Epidermal melanocyte (primary cell): Measurements from ENCODE around the gene PARD3.

Experiments used
- DNase-seq: peaks from one replicate; pipeline ENCODE4 v3.0.0; 2011; ENCODE audit warnings: low spot score; ENCODE audit not compliant: insufficient read length

Gene PARD3

DNA sequence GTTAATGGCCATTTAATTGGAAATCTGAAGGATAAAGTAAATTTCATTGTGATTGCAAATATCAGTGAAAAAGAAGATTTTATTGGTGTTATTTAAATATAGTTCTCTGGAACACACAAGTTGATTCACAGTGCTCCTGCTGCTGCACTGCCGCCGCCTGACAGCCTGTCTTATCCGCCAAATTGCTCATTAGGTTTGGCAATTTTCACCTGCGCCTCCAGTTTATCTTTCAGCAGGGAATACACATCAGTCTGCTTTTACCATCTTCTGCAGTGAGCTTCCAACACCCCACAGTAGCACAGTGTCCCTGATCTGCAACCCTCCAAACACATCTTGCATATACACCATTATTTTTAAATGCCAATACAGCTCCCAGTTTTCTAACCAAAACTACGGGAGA lies 308.3 kb downstream of the PARD3 start:
- DNase-seq = no peak

DNA sequence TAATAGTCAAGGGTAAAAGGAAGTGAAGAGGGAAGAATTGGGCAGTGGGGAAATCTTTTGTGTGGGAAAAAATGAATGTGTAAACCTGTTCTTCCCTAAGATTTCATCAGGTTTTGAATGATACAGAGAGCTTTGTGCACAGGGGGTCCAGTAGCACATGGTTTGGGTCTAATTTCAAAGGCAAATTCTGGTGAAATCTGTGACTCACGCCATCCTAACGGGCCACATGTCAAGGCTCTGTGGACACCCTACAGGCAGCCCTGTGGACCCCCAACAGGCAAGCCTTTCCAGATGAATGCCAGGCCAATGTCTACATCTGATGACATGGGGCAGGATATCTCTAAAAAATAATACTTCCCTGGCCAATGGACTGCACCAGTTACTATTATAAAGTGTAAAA lies 309.8 kb downstream of the PARD3 start:
- DNase-seq = no peak

DNA sequence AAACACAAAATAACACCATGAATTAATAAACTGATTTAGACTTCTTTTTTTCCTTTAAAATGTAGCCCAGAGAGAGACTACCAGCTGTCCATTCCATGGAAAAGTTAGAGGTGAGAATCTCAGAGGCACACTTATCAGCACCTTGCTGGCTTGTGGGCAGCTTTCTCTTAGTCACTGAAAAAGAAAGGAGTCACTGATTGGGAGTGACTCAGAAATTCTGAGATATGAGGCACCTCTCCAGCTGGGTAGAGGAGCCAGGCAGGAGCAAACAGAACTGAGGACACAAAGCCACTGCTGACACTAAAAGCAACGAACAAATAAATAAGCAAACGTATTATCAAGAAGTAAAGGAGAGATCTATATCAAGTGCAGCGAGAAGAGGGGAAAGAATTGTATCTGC lies 310.6 kb downstream of the PARD3 start:
- no peak for DNase-seq

DNA sequence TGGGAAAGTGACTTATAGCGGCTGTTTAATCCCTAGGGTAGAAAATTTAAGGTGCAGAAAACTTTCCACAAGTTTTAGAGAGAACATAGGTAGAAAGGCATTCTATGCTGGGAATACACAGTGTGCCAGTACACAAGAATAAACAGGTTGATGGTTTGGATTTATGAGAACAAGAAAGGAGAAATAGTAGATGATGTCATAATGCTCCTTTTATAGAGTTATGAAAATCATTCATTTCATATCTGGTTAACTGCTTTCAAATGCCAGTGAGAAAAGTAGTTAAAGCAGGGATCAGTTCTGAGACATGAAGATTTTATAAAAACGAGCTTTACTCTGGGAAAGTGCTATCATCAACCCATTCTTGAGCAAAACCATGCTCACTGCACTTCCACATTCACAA lies 311.4 kb downstream of the PARD3 start:
- DNase-seq = no peak

DNA sequence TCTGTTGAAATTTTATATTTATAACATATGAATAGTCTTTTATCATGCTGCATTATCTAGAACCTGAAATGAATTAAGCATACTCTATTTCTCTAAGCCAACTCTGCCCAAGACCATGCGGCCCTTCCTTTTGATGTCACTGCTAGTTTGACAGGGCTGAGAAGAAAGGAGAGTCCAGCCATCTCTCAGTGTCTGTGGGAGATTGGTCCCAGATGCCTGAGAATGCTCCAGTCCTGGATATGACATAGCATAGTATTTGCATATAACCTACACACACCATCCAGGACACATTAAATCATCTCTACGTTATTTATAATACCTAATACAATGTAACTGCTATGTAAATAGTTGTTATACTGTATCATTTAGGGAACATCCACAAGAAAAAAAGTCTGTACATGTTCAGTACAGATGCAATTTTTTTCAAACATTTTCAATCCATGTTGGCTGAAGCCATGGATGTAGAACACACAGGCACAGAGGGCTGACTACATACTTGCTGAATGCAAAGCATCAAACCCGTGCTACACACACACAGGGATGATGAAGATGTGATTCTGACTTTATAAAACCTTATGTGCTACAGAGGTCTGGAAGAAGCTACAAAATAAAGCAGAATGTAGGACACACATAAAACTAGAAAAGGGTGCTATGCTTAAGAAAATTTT lies 315.4 kb downstream of the PARD3 start:
- no peak for DNase-seq

DNA sequence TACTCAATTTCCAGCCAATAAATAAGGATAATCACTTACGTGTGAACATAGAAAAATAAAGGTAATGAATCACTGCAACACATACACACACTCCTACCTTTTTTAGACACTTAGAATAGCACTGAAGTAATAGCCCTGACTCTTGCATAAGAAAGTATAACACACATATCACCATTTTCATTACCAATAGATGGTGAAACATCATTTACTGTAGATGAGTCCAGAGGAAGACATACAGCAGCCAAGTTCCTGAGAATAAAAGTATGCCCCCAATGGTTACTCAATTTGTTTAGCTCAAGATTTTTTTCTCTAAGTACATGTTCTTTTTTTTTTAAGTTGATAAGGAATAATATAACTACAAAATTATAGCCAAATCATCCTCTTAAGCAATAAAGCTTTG lies 316.3 kb downstream of the PARD3 start:
- no peak for DNase-seq

DNA sequence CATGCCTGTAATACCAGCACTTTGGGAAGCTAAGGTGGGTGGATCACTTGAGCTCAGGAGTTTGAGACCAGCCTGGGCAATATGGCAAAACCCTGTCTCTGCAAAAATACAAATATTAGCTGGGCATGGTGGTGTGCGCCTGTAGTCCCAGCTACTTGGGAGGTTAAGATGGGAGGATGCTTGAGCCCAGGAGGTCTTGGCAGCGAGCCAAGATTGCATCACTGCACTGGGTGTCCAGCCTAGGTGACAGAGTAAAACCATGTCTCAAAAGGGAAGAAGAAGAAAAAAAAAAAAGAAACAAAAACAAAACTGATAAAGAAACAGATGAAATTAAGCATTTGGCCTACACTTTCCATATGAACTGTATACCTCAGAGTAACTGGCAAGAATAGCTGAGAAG lies 319.2 kb downstream of the PARD3 start:
- no peak for DNase-seq

DNA sequence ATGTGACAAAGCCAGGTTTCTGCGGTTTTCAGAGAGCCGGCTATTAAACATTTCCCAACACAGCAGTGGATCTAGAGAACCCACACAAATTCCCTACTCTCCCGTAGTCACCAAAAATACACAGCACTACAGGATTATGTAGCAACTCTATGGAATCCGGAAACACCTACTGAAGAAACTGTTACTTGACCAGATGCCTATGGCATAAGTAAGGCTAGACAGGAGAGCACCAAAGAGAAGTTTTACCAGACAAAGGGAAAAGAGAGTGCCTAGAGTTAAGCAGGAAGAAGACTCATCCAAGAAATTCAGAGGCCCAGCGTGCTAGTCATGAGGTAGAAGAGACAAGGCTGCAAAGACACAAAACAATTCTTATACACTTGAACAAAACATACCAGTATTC lies 321.1 kb downstream of the PARD3 start:
- no peak for DNase-seq

DNA sequence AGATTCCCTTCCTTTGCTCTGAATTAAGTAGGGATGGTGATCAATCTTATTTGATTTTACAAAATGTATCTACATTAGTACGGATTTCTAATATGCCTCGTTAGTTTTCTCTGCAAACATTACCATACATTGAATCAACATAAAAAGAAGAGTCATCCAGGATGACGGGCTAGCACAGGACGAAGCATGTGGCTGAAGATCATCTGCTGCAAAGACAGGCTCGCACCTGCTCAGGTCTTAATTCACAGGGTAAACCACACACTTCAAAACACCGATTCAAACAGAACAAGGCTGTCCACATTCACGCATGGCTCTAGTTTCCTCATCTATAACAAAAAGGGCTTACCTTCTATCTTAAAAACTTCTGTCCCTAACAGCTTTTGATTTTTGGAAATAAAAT lies 323.0 kb downstream of the PARD3 start:
- DNase-seq = no peak

DNA sequence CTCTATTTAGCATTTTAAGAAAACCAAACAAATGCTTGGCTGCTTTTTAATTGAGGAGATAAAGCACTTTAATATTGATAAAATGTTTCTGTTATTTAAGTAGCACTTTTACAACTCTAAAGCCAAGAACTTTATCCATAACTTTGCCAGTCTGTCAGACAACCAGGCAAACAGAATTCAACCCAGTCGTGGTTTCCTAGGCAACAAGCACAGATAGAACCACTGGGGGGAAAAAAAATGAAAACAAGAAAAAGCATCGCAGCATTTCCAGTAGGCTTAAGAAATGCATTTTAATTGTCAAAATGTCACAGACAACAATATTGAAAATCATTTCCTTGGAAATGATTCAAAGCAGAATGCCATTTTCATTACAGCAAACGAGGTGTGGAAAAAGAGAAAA lies 323.4 kb downstream of the PARD3 start:
- no peak for DNase-seq

DNA sequence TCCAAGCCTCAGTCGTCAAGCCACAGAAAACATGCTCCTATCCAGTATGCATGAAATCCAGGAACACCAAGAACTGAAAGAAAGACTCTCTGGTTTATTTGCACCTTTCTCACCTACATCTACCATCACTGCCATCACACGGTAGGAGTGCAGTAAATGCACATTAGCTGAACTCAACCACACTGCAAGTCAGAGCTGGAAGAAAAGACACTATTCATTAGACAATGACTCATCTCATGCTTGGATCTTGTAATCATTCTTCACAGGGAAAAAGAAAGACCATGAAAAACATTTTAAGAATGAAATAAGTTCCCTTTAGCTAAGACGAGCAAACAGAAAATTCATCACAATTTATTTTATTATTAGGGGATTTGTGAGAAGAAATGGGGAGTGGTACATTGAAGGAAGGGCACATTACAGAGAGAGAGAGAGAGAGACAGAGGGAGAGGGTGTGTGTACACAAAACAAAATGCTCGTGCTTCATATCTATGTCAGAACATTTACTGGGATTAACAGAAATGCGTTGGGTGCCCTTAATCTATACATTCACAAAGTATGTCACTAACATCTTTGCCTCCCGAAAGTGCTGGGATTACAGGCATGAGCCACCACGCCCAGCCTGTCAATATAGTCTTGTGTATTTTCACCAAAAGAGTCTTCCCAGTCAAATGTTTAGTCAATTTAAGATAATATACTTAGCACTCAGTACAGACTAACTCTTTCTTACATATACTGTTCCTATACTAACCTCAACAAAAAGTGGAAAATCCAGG lies 324.9 kb downstream of the PARD3 start:
- peak; percentile 50 for DNase-seq

DNA sequence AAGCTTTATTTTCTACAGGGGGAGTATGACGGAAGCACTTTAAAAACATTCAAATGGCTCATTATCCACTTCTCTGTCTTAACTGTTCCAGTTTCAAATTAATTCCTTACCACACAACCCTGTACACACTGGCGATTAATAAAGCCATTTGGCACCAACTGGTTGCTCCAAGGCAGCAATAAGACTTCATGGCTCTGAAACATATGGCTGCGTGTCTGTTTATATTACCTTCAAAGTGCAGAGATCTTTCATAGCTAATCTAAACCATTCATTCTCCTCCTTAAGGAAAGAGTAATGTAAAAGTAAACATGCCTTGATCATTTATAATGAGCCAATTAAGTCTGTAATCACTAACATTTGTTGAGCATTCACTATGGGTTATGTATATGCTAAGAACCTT lies 325.7 kb downstream of the PARD3 start:
- no peak for DNase-seq

DNA sequence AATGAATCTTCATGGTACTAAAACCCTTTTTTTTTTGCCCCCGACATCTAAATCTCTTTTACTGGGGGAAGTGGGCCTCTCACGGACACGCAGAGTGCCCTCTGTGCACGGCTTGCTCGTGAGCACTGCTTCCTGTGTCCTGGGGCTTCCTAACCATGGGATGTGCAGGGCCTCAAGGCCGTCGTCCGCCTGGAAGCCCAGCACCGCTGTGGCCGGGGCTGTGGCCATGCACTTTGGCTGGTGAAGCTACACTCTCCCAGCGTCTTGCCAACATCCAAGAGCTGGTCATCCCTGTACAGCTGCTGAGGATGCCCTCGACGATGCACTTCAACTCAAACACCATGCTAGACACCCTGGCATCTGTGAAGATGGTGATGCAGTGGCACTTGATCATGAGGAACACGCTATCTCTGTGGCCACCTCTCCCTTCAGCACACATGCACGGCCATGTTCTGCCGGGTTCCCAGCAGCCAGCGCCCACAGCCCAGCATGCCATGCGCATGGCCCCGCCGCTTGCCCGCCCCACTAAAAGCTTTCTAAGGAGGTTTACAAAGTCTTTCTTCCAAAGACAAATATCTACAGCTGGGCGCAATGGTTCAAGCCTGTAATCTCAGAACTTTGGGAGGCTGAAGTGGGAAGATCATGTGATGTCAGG lies 326.5 kb downstream of the PARD3 start:
- no peak for DNase-seq

DNA sequence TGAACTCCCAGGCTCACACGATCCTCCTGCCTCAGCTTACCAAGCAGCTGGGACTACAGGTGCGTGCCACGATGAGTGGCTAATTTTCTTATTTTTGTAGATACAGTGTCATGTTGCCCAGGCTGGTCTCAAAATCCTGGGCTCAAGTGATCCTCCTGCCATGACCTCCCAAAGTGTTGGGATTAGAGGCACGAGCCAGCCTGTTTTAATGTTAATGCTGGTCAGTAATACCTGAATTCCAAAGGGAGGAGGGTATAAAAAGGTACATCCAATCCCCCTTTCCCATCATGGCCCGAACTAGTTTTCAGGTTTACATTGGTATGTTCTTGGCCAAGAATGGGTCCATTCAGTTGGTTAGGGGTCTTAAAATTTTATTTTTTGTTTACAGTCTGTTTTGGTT lies 329.1 kb downstream of the PARD3 start:
- DNase-seq = no peak

DNA sequence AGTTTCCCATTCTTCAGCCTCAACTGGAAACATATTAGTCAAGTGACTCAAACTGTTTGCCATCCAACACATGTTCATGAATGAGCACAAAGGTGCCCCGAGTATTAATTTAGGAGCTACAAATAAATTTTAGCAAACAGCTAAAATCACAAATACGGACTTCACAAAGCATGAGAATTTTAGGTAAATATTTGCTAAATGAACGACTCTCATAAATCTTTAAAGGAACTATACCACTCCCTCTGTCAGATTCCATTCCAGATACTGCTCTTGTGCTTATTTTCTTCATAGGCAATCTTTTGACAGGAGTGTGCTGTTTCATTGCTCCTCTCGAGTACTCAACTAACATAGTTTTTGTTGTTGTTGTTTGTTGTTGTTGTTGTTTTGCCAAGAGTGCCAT lies 330.9 kb downstream of the PARD3 start:
- no peak for DNase-seq

DNA sequence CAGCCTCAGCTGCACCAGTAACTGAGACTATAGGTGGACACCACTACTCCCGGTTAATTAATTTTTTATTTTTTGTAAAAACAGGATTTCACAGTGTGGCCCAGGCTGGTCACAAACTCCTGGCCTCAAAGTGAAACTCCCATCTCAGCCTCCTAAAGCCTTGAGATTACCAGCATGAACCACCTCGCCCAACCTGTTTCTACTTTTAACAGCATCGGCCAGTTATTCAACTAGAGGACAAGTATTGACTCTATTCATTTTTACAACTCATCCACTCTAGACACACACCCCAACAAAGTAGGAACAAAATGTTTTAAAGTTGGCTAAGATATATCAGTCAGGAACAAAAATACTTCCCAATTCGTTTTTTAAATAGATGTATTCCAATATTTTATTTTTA lies 334.8 kb downstream of the PARD3 start:
- DNase-seq = no peak

DNA sequence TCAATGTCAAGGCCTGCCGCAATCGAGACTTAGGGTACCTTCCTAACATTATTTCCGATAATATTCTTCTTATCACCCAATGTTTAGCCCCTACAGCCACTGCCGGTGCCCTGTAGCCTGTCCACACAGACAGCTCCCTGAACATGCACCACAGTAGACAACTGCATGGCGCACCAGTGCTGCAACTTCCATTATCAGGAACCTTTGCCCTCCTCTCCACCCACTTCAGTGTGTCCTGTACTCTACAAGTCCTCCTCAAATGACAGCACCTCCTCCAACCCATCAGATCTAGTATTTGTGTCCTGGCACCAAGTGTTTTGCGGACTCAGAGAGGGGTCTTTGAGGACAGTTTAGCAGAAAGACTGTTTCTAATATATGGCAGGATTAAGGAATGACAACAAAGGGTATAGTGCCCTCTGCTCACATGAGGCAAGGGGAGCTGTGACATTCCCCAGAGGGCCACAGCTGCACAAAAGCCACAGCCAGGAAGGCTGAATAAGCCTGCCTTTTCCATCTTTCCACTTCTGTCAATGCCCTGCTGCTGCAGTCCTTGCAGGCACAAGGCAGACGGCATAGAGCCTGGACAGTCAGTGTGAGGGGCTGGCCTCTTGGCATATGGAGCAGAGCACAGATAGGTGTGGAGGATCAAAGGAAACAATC lies 335.4 kb downstream of the PARD3 start:
- DNase-seq = no peak

DNA sequence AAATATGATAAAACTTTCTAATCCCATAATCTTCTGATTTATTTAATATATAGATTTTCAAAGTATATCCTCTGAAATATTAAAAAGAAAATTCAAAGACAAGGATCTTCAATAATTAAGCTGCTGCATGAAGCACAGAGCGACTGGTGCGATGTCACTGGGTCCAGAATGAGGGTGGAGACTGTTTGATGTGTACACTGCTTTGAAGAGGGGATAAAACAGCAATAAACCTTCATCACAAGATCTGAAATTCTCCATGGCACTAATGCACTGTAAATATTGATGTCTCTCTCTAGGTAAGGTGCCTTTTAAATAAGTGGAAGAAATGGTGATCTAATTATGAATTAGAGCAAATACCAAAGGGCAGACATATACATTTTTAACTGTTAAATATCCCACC lies 337.8 kb downstream of the PARD3 start:
- no peak for DNase-seq

DNA sequence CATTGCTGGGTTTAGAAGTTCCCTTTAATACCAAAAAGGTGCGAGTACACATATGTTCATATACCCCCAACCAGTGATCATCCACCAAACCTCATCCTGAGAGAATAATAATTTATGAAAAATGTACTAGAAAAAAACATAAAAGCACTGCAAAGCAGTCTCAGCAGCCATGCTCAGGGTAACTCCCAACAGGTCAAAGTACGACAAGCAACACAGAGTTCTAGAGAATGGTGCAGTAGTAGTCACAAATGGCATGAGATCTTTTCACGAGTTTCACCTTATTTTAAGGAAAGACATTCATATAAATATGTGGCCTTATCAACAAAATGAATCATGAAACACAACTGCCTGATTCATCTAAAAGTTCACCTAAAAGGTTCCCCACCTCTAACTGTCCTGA lies 338.5 kb downstream of the PARD3 start:
- DNase-seq = no peak

DNA sequence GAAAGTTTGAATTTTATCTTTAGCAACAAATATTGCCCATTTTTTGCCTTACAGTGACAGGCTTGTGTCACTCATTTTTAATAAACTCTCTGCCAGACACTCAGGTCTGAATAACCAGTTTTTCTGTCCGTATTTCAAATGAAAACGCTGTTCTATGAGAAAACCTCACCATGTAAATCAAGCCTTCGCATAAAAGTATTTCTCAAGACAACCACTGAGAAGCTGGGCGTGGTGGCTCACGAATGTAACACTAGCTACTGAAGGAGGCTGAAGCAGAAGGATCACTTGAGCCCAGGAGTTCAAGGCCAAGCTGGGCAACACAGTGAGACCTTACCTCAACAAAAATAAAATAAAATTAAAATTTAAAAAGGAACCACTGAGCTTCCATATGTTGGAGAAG lies 339.3 kb downstream of the PARD3 start:
- DNase-seq = no peak

DNA sequence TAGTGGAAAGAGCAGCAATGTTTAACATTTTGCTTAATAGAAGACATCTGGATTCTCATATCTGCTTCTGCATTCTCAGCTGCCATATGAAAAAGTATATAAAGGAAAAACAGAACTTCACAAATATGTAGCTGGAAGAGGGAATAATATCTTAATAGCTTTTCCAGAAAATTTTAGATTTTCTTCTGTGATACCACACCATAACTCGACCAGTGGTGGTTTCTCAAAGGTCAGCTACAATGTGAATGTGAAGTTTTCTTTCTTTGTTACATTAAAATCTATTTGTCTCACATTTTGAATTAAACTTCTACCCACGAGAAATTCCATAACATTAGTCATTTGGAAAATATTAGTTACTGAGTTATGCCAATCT lies 339.8 kb downstream of the PARD3 start:
- no peak for DNase-seq

DNA sequence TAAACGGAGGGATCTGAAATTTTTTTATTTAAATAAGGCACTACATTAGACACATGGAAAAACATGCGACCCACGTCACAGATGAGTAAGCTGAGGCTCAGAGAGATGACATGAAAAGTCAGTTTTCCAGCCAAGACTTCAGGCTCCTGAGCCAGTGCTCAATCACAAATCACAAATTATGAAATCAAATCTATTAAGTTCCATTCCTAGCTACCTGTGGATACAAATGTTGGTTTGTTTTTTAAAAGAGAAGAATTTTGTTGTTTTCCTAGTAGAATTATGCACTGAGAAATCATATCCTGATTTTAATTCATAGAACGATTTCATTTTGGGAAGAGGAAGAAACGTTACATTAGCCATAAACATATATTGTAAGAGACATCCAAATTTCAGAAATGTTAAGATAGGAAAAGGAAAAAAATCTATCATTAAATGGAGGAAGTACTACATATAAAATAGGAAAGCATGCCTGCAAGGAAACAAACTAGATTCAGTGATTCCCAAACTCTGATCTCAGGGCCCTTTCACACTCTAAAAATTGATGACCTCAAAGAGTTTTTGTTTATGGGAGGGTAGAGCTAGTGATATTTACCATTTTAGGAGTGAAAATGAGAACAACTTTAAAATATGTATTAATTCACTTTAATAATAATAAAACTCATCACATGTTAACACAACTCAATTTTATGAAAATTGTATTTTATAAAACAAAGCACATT lies 340.4 kb downstream of the PARD3 start:
- no peak for DNase-seq
